Measurements from ENCODE around the gene TRIM42.

TRIM42 gene

DNA sequence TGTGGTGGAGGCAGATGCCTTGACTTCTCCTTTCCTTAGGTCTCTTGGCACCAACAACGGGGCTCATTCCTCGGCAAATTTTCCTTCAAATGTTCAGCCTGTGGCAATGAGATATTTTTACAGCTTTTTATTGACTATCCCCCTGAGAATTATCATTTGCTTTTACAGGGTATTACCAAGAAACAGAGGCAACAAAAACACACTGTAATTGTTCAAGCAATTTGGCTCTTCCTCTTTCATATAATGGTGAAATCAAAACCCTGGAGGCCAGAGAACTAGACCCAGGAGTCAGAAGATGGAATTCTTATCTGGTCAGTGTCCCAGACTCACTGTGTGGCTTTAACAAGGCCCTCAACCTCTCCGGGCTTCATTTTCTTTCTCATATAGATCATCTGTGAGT is 40.1 kb downstream of the TRIM42 start:
- H3K4me3 ChIP-seq (ENCODE audit: low read depth, low read length), result no peak overlapping the region
- TF ChIP-seq, protein P1, sequence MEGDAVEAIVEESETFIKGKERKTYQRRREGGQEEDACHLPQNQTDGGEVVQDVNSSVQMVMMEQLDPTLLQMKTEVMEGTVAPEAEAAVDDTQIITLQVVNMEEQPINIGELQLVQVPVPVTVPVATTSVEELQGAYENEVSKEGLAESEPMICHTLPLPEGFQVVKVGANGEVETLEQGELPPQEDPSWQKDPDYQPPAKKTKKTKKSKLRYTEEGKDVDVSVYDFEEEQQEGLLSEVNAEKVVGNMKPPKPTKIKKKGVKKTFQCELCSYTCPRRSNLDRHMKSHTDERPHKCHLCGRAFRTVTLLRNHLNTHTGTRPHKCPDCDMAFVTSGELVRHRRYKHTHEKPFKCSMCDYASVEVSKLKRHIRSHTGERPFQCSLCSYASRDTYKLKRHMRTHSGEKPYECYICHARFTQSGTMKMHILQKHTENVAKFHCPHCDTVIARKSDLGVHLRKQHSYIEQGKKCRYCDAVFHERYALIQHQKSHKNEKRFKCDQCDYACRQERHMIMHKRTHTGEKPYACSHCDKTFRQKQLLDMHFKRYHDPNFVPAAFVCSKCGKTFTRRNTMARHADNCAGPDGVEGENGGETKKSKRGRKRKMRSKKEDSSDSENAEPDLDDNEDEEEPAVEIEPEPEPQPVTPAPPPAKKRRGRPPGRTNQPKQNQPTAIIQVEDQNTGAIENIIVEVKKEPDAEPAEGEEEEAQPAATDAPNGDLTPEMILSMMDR (IDR thresholded peaks at IDR 0.05; ENCODE audit: control insufficient read depth, extremely low read depth, insufficient read depth), result no peak
- DNase-seq (ENCODE audit: low read depth), result no peak

DNA sequence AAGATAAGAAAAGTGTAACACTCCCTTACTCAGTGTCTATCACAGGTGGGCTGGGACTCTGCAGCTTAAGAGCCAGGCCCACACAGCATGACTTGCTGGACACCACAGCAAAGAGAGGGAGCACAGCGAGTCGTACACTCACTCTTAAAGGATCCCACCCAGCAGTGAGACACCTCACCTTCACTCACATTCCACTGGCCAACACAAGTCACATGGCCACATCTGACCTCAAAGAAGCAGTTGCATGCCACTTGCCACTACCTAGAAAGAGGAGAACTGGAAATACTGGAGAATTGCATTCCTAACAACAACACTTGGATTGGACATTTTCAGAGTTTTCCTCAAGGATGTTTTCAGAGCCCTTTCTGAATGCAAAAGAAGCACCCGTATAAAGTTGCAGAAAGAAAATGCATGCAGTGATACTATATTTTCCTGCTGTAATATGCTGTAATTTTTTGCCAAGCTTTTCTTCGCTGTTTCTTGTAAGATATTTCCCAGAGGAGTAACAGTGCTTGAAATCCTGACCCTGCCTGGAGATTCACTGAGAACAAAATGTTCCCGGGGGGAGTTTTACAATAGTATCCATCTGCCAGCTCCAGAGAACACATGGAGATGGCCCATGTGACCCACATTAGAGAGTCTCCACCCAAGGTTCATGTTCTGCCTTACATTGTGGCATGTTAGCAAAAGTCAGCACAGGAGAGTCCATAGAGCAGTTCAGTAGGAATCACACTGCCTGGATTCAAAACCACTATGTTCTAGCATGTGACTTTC is 42.2 kb downstream of the TRIM42 start:
- H3K4me3 ChIP-seq (ENCODE audit: low read depth, low read length), result no peak overlapping the region
- DNase-seq (ENCODE audit: low read depth), result no peak
- TF ChIP-seq, protein P1 (IDR thresholded peaks at IDR 0.05; ENCODE audit: control insufficient read depth, extremely low read depth, insufficient read depth), result no peak

DNA sequence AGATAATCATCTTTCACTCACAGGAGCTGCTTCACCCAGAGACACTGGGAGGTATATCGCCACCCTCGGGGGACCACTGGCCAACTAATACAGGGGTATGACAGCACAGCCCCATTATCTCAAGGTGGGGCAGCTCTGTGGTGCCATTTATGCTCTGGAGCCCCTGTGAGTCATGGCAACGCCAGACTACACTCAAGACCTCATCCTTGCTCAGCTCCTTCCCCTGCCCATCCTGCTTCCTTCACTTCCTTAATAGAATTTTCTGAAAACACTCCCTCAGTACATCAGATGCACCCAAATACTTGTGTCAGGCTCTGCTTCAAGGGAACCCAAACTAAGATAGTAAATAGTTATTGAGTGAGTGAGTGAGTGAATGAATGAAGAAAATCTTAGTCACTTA is 45.7 kb downstream of the TRIM42 start:
- no peak overlapping the region for H3K4me3 ChIP-seq (ENCODE audit: low read depth, low read length)

DNA sequence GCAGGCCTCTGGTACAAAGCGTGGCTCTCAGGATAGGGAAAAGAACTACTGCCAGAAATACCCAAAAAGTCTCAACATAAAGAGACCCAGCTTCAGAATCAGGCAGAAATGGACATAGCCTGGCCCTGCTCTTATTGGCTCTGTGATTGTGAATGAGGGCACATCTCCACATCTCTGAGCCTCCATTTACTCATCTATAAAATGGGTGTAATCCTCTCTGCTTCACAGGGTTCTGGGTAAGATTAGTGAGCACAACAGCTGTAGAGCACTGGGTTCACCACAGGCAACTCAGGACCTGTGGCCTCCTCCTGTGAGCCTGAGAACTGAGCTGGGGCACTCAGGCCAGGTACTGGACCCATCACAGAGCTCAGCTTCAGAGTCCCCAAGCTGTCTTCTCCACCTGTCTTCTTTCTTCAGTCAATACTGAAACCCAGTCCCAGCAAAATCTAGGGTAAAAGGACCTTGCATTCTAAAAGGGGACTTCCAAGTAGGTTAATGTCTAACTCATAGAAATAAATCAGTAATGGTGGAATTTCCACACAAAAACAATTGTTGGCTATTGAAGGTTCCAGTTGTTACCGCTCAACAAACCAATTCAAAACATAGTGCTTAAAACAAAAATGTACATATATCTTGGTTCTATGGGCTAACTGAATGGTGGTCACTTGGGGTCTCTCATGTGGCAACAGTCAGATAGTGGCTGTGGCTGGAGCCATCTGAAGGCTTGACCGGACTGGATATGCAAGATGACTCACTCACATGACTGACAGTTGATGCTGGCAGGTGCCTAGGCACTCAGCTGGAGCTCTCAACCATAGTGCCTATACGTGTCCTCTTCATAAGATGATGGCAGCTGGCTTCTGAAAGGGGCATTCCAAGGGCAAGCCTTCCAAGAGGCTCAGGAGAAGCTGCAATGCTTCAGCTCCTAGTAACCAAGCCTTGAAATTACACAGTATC is 47.3 kb downstream of the TRIM42 start:
- H3K4me3 ChIP-seq (ENCODE audit: low read depth, low read length), result no peak overlapping the region
- TF ChIP-seq, protein P1 (IDR thresholded peaks at IDR 0.05; ENCODE audit: control insufficient read depth, extremely low read depth, insufficient read depth), result no peak

More for the DNA sequence above, 45.7 kb downstream of the TRIM42 start:
- DNase-seq (ENCODE audit: low read depth), result no peak
- TF ChIP-seq, protein P1 (IDR thresholded peaks at IDR 0.05; ENCODE audit: control insufficient read depth, extremely low read depth, insufficient read depth), result no peak

DNA sequence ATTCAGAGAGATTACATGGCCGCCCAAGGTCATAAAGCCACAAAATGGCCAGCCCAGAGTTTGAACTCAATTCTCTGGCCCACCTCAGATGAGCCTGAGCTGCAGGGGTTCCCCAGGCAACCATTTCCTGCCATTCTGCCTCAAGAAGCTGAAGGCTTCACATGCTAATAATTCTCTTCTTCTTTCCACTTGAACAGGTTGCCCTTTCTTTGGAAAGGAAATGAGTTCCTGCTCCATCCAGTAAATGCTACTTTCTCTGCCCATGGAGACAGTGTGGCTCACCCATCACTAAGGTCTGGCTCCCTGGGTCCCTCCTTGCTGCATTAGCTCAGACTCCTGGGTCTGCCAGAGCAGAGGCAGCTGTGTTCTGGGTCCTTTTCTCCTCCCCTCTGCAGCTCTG is 48.2 kb downstream of the TRIM42 start:
- H3K4me3 ChIP-seq (ENCODE audit: low read depth, low read length), result no peak overlapping the region
- TF ChIP-seq, protein P1 (IDR thresholded peaks at IDR 0.05; ENCODE audit: control insufficient read depth, extremely low read depth, insufficient read depth), result no peak
- DNase-seq (ENCODE audit: low read depth), result no peak

More for the DNA sequence above, 47.3 kb downstream of the TRIM42 start:
- no peak for DNase-seq (ENCODE audit: low read depth)

DNA sequence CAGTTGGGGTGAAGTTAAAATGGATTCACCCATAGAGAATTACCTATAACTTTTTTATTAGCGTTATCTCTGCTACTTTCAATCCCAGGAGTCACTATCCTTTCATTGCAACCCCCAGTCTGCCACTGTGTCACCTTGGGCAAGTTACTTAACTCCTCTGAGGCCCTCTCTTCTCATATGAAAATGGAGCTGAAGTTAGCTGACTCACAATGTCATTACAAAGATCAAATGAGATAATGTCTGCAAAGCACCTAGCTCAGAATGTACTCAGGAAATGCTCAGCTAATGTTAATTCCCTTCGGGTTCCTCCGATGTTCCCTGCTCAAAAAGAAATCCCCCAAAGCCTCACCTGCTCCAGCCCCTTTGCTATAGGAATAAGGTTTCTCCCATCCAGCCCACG is 50.0 kb downstream of the TRIM42 start:
- H3K4me3 ChIP-seq (ENCODE audit: low read depth, low read length), result no peak overlapping the region
- no peak for DNase-seq (ENCODE audit: low read depth)
- TF ChIP-seq, protein P1 (IDR thresholded peaks at IDR 0.05; ENCODE audit: control insufficient read depth, extremely low read depth, insufficient read depth), result no peak
